RWPE1 (cell line): ENCODE data around the gene ROS1.

Experiments
- CTCF ChIA-PET: fragments of 350-600 bp; sonication (Branson Sonifier 250); formaldehyde crosslinking; extraction: SDS; loops from one replicate; lab custom pipeline; 2021; lab: Yijun Ruan, JAX
- POLR2A ChIA-PET: fragments of 400-600 bp; formaldehyde crosslinking; extraction: SDS; loops from one replicate; lab custom pipeline; 2020; ENCODE audit warnings: antibody characterized with exemption; ENCODE audit not compliant: low non-redundant PET; lab: Yijun Ruan, JAX
- DNase-seq: peaks from one replicate; pipeline ENCODE4 v3.0.0; 2012; ENCODE audit warnings: low spot score
- H3K27ac ChIP-seq: fragments of 450-650 bp; 2 replicates; pipeline ENCODE4 v1.5.1; 2017
- CTCF ChIP-seq: fragments of 450-650 bp; conservative IDR thresholded peaks from 2 replicates; pipeline ENCODE4 v1.5.1; 2017; ENCODE audit warnings: low read depth, mild to moderate bottlenecking

The ROS1 gene

GRCh38 chr6:117311310-117311709, 114.4 kb downstream of the ROS1 start:
- ChIA-PET CTCF (no interaction called here), POLR2A (no interaction called here)
- H3K27ac ChIP-seq: no peak overlapping the region
- DNase-seq: no peak
- no peak for TF ChIP-seq CTCF

DNA sequence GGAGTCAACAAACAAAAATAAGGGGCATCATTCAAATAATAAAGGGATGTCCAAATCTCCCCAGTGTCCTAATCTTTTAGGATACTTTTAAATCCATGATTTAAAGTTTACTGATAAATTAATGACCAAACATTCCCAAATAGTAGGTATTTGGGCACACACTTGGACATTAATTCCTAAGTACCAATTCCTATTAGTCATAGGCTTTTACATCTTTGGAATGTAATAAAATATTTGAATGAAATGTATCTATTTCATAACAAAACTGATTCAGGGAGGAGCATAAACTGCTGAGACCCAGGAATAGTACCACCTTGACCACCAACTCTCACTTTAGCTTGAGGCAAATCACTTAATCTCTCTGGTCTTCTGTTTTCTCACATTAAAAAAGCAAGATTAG, 116.1 kb downstream of the ROS1 start:
- DNase-seq: no peak
- no peak overlapping the region for H3K27ac ChIP-seq
- ChIA-PET POLR2A (no interaction called here), CTCF (interaction anchor here (0.6 to 0.7 kb wide), 2 partner anchors 37 to 313 kb away, joined by 3 to 4 read pairs; no protein-coding TSS in a partner anchor)
- TF ChIP-seq CTCF: no peak

GRCh38 chr6:117309069-117309468, 116.7 kb downstream of the ROS1 start:
- DNase-seq: no peak
- no peak overlapping the region for H3K27ac ChIP-seq
- POLR2A ChIA-PET: no interaction called here
- CTCF ChIA-PET: interaction anchor here (0.7 kb wide), 1 partner anchor 313 kb away, joined by 3 read pairs; no protein-coding TSS in a partner anchor
- no peak for TF ChIP-seq CTCF

GRCh38 chr6:117307655-117308054, 118.1 kb downstream of the ROS1 start:
- no peak for DNase-seq
- TF ChIP-seq CTCF: no peak
- H3K27ac ChIP-seq: no peak overlapping the region
- CTCF ChIA-PET: no interaction called here
- POLR2A ChIA-PET: no interaction called here

- CTCF ChIA-PET: no interaction called here
- POLR2A ChIA-PET: no interaction called here
- TF ChIP-seq CTCF: no peak
- DNase-seq: peak; percentile 5
- H3K27ac ChIP-seq: no peak overlapping the region
These were observed 119.4 kb downstream of the ROS1 start for GRCh38 chr6:117306227-117306790.

GRCh38 chr6:117304446-117304845, 121.3 kb downstream of the ROS1 start:
- no peak for DNase-seq
- POLR2A ChIA-PET: no interaction called here
- CTCF ChIA-PET: no interaction called here

More at GRCh38 chr6:117304446-117304845, 121.3 kb downstream of the ROS1 start:
- no peak for TF ChIP-seq CTCF
- no peak overlapping the region for H3K27ac ChIP-seq
